NCI-H2196 treated with DMSO at 0.1 percent for 48 hours (cell line): ENCODE measurements around the gene TSPAN11.

Experiments used
- DNase-seq: peaks from one replicate; lab custom pipeline; 2025; ENCODE audit not compliant: unreplicated experiment; lab: John Stamatoyannopoulos, UW

TSPAN11 gene

DNA sequence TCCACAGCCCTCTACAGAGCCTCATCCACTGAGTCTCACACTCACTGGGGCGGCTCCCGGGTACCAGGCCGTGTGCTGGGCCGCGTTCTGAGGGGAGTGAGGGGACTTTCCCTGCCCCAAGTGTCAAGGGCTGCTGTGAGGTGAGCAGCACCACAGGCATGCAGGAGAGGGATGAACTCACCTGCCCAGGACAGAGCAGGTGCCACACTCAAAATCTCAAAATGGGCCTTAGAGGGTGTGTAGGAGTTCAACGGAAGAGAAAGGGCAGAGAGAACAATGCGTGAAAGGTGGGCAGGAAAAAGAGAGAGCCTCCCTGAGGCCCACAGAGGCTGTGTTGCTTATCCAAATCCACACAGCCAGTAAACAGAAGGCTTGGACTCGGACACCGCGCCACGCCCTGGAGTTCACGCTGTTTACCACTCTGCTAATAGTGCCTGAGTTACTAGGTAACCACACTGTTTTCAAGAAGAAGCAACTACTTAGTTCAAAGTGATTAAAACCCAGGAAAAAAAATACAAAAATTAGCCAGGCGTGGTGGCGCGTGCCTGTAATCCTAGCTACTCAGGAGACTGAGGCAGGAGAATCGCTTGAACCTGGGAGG is 32.7 kb downstream of the TSPAN11 start:
- no peak for DNase-seq

DNA sequence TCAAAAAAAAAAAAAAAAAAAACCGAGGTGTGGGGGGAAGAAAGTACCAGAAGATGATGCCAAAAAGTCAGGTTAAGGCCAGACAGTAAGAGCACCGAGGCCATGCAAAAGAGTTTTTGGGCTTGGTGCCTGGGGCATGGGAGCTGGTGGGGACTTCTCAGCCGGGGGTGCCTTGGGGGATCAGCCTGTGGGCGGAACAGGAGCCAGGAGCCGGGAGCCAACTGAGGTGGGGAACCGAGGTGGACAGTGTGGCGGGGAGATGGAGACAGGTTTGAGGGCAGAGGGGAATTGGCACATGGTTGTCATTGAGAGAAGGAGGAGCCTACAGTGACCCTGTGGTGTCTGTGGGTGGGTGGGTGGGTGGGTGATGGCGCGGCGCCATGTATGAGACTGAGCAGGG is 33.2 kb downstream of the TSPAN11 start:
- no peak for DNase-seq

DNA sequence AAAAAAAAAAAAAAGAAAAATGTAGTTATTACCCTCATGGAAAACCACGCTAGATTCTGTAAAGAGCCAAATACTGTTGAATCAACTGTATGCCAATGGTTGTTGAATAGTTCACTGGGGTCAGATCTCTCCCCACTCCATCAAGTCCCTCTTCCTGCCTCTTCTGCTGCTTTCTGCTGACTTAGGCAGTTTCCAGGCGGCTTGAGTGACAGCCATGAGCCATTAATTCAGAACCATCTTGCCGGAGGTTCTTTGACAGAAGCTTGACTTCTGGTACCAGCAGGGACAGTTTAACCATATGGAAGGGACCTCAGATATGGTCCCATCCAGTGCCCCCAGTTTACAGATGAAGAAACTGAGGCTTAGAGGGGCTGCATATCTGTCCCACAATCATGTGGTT is 34.5 kb downstream of the TSPAN11 start:
- DNase-seq = no peak

DNA sequence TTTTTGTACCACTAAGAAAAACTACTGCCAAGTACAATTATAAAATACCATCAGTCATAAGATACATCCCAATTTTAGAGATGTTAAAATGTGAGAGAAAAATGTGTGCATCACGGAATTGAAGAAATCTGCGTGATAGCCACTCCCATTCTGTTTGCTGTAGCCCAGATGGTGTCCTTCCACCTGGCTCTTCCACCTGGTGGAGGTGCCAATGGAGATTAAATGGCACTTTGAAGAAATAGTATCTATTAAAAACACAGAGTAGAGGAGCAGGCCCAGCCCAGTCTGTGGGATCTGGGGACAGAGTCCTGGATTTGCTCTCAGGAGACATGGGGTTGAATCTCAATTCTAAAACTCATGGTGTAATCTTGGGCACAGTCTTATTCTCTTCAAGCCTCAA is 35.5 kb downstream of the TSPAN11 start:
- no peak for DNase-seq

DNA sequence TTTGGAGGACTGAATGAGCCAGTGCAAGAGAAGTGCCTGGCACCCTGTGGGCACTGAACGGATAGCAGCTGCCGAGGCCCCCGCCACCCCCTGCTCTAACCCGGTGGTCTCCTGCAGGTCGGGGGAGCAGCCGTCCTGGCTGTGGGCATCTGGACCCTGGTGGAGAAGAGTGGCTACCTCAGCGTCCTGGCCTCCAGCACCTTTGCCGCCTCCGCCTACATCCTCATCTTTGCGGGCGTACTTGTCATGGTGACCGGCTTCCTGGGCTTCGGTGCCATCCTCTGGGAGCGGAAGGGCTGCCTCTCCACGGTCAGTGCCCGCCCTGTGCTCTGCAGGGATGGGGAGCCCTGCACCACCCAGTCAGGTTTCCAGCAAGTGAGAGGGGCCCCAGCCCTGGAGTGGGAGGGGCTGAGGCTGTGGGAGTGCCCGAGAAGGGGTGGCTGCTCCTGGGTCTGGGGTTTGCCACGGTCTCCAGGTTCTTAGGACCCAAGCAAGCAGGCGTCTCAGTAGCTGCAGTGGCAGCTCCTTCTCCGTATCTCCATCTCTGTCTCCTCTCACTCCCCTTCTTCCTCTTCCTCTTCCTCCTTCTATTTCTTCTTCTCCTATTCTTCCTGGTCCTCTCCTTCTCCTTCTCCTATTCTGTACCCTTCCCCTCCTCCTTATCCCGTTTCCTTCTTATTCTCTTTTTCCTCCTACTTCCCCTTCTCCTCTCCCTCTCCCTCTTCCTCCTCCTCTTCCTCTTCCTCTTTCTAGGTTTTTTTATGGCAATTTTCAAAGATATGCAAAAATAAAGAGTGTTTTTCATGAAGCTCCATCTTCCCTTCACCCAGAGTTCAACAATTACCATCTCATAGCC is 37.4 kb downstream of the TSPAN11 start:
- DNase-seq = no peak

DNA sequence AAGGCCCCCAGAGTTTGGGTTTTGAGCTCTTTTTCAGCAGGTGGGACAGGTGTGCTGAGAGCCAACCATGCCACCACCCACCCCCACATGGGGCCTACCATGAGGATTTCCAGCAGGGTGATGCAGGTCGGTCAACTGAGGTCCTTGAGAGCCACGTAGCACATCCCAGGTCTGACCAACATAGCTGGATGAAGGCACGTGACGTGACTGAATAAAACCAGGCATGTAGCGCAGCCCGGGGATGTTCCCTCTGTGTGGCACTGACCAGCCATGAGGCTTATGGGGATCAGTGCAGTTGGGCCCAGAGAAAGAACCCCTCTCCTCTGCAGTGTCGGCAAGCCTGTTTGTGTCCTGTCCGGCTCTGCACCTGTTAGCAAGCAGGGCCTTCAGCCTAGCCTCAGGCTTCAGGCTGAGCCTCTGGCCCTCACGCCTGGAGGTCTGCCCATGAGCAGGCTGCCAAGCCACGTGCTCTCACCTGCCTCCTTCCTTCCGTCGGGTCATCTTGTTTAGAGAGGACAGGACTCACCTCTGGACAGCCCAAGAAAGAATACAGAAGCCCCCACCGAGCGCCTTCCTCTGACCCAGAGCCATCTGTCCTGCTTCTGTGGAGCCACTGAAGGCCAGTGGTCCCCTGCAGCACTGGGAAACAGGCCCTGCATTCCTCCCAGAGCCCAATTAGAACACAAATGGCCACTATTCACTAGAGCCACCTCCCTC is 38.5 kb downstream of the TSPAN11 start:
- DNase-seq = no peak

DNA sequence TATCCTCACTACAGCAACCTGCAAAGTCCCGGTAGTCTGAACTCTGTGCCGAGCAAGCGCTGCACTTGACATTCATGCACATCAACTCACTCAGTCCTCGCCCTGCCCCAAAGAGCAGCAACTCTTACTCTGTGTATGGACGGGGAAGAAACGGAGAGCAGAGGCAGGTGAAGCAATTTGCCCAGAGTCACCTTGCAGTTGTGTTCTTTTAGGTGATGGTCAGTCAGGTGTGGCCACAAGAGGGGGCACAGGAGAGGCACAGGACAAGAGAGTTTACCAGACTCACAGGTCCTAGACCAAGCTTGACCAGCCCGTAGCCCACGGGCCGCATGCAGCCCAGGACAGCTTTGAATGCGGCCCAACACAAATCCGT is 39.1 kb downstream of the TSPAN11 start:
- no peak for DNase-seq

DNA sequence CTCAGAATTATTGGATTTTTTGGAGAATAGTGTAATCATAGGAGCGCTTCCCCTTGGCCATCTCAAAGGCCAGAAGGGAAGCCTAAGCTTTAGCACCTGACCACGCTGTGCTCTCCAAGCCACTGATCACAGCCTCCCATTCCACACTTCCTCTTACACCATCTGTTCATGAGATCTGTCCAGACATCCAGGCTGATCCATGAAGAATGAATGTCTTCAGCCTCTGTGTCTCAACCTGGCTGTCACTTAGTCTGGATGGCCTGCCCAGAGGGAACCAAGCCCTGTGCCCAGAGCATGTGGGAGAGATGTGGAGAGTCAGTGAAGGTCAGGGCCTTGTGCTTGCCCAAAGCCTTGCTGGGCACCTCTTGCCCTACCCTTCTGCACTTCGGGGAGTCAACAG is 40.5 kb downstream of the TSPAN11 start:
- no peak for DNase-seq

DNA sequence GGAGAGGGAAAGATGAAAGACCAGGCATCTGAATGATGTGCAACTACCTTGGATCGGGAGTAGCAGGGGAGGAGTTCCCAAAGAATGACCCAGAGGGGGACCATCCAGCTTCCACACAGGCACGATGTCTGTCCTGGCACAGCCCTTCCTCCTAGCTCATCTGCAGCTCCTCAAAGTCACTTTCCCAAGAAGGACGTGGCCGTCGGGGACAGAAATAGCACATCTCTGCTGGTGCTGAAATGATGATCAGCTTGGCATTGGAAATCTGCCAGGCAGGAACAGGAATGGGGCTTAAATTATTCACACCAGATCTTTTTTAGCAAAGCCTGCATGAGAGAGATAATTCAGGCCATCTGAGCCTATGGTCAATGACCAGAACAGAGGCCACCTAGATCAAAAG is 41.7 kb downstream of the TSPAN11 start:
- no peak for DNase-seq

DNA sequence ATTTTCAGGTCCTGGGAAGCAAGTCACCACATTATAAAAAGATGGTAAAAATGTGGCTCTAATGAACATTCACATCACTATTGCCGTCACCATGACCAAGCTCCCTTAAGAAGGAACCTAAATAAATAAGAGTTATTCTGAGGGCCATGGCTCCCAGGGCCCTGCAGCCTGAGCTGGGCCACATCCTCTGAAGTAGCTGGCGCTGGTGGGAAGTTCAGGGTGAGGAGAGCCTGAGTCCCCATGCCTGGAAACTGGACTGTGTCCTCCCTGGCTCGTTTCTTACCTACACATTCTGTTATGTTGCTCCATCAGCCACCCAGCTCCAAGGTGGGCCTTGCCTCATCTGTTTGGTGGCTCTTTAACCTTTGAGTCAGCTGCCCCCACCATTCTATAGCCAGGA is 42.5 kb downstream of the TSPAN11 start:
- no peak for DNase-seq

DNA sequence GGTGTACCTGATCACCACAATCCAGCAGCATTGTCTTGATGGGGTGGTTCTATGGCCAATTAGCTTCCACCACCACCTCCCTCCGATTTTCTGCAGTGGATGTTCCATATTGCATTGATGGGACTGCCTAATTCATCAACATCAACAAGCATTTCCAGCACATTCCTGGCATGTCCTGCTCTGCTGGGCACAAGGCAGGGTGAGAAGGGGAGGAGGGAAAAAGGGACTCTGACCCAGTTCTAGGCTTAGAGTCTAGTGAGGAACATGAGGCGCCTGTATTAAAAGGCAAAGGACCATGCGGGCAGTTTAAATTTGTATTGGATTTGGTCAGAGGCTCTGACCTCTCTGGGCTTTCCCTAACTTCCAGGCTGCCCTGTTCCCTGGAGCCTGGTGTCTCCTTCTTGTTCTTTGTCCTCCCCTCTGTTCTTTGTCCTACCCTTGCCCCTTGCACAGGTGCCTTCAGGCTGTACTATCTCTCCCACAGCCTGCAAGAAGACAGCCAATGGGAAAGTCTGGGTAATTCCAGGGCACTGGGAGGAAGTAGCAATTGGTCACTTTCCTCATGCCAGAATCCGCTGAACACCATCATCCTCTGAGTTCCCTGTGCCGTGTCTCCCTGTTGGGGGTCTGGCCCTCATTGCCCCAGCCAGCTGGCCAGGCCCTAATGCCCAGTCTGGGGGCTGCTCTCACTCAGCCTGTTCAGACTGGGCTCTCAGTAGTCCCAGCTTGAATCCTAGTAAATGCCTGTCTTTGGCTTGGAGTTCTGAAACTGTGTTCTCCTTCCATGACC is 43.3 kb downstream of the TSPAN11 start:
- DNase-seq = no peak

DNA sequence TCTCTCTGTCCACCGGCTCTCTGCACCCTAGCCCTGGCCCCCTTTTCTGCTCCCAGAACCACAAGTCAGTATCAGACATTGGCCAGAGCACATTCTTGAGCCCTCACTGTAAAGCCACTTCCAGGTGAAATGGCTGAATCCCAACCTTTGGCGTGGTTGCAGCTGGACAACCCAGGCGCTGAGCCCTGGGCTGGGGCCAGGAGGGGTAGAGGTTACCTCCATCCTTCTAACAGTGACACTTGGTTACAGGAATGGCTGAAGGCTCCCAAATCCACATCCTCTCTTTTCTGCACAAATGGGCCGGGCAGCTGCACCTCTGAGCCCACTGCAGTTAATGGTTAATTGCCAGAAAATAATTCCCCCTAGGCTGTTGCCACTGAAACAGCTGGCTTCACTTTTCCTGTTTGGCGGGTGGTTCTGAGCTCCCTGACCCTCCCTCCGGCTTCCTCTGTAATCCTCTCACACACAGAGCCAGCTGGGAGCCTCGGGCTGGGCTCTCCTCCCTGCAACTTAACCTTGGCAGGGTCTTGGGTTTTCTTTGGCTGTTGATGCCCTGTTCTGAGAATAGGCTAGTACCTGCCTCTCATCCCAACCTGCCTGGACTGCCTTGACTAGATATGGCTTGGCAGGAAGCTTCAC is 44.1 kb downstream of the TSPAN11 start:
- DNase-seq = no peak

DNA sequence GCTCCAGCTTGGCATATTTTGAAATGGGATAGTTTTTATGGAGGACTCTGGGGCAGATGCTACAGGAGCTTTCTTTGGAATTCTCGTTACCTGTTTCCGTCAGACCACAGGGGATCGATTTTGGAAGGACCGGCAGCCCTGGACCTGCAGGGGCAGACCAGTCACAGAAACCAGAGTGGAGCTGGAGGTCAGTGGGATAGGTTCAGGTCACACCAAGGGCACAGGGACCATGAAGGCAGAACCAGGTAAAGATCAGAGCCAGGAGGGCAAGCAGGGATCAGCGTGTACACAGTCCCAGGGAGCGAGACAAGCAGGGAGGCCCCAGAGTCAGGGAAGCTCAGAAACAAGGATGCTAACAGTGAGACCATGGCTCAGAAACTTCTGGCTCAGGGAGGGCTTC is 45.5 kb downstream of the TSPAN11 start:
- no peak for DNase-seq

DNA sequence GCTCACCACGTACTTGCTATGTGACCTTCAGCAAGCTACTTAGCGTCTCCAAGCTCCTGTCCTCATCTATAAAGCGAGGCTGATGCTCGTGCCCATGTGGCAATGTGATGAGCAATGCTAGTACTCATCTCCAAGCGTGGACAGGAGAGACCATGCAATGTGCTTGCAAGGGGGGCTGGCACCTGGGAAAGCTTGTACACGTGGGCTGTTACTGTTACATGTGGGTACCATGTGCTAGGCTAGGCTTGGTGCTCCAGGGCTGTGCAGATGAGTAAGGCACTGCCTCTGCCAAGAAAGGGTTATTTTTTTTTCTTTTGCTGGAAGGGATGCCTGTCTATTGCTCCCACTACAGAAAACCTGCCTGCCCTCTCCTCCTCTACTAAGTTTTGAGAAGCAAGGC is 46.6 kb downstream of the TSPAN11 start:
- DNase-seq = no peak

DNA sequence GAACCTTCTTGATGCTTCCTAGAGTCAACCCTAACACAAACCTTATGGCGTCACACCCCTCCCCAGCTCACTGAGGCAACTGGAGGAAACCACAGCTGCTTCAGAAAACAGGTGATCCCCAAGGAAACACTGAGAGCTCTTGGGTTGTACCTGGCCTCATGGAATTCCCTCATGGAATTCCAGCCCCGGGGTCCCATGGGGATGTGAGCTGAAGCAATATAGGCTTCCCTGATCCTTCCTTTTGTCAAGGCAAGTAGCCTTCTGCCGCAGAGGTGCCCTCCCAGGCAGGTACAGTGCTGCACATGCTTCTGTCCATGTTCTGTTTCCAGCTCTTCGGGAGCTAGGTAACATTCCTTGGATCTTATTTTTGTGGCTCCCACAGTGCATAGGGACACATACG is 47.3 kb downstream of the TSPAN11 start:
- DNase-seq = no peak

DNA sequence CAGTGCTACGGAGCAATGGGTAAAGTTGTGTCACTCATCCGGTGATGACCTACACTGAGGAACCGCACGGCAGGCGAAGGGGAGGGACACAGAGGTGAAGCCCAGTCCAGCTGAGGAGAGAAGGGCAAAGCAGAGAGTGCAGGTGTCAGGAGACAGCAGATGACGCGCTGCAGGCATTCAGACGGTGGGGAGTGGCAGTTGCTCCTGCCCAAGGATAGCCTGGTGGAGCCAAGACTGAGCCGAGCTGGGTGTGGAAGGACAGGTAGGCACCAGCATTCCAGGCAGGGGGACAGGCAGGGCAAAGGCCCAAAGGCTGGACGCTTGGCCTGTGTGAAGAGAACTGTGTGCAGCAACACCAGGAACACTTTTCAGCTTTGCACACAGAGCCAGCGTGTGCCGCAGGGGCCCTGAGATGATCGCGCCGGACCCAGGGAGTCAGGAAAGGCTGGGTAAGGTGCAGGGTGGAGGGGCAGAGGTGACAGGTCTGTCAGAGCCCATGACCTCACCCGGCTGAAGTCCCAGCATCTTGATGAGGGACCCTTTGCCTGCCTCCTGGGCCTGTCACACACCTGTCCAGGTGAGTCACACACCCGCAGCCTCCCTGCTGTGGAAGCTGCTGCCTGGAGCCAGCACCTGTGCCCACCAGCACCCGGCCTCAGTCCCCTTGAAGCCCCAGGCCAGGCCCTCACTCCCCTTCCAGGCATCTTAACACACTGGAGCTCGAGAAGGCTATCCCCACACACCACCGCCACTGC is 48.4 kb downstream of the TSPAN11 start:
- no peak for DNase-seq

DNA sequence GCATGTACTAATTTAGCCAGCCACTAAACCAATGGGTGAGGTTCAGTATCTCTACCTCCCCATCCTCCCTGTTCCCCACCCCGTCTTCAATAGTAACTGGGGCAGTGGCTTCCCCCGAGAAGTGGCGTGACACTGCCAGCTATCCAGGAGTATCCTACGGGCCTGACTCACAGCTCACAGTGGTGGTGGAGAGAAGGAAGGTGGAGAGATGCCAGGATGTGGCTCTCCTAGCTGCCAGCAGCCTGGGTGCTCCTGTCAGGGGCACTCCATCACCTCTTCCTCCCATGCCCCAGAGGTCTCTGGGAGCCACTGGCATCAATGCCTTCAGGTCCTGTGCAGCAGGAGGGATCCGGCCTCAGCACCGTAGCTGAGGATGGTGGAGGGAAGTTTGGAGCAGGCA is 49.0 kb downstream of the TSPAN11 start:
- no peak for DNase-seq

DNA sequence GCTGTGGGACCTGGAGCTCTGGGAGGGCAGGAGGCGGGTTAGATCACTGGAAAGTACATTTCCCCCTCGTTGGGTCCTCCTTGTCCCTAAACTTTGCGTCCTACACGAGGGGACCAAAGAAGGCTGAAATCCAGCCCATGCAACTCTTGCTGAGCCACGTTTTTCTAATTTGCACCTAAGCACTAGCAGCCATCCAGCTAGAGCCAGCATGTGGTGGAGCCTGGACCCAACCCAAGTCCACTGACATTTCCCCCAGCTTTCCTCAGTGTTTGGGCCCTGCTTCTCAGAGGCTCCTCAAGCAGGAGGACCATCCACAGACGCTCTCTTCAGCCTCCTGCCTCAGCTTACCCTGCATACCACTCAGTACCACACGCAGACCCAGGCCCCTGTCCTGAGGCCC is 49.7 kb downstream of the TSPAN11 start:
- no peak for DNase-seq

DNA sequence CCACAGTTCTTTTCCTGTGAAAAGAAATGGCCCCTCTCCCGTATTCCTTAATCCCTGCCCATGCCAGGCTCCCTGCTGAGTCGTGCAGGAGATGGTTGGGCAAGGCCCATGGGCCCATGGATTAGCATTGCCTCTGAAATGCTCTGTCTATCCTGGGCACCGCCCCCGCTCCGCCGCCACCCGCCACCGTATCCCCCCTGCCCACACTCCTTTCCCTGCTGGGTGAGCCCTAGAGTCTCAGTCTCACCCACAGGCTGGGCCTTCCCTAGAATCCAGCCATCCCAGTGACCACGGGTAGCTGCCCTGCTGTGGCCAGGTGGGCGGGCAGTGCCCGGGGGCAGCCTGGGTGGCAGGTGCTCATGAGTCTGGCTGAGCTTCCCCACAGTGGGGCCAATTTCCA is 50.6 kb downstream of the TSPAN11 start:
- DNase-seq = no peak
